K562 (cell line): ENCODE results near the gene ZNF462.

ENCODE experiments used
- CTBP1 ChIP-seq: fragments of 450-650 bp; IDR thresholded peaks from 2 replicates; pipeline ENCODE4 v1.6.1; 2016; ENCODE audit warnings: borderline replicate concordance
- EHMT2 ChIP-seq: fragments of 450-650 bp; IDR thresholded peaks from 2 replicates; pipeline ENCODE4 v1.6.1; 2018; ENCODE audit warnings: antibody characterized with exemption
- FOS ChIP-seq: IDR thresholded peaks from 3 replicates; pipeline ENCODE4 v1.6.1; 2011; ENCODE audit not compliant: insufficient read length; ENCODE audit errors: extremely low read depth
- GABPB1 ChIP-seq: sonication (generic); formaldehyde crosslinking; IDR thresholded peaks from 2 replicates; pipeline ENCODE4 v1.8.0; 2022; ENCODE audit warnings: mild to moderate bottlenecking, missing genetic modification reagents
- HDAC2 ChIP-seq: fragments of 450-650 bp; IDR thresholded peaks from 2 replicates; pipeline ENCODE4 v1.6.1; 2016; ENCODE audit warnings: mild to moderate bottlenecking
- IFI16 ChIP-seq: fragments of 250-450 bp; sonication (Bioruptor Pico); IDR thresholded peaks from 2 replicates; pipeline ENCODE4 v2.1.2; 2022; ENCODE audit warnings: mild to moderate bottlenecking, inconsistent platforms
- SRSF7 ChIP-seq: fragments of 200-400 bp; formaldehyde crosslinking; optimal IDR thresholded peaks from 2 replicates; pipeline ENCODE3; 2017; ENCODE audit warnings: mild to moderate bottlenecking, low read depth, low read length
- STAT5A ChIP-seq: IDR thresholded peaks from 2 replicates; pipeline ENCODE4 v1.6.1; 2012; ENCODE audit warnings: low read length, inconsistent platforms, borderline replicate concordance
- TRIM24 ChIP-seq, 2 experiments: fragments of 450-650 bp; IDR thresholded peaks; 2 replicates each; pipeline ENCODE4 v1.6.1; 2016
- YY1 ChIP-seq, 3 experiments: IDR thresholded peaks; 2 replicates each; pipeline ENCODE4 v1.6.1; 2011; ENCODE audit warnings: low read length in 2 of 3, mild to moderate bottlenecking in 2 of 3, moderate library complexity in 2 of 3, borderline replicate concordance in 1 of 3, control low read depth in 1 of 3, low read depth in 1 of 3; ENCODE audit not compliant: insufficient read depth in 3 of 3, insufficient replicate concordance in 2 of 3, control insufficient read depth in 1 of 3, insufficient read length in 1 of 3; ENCODE audit errors: extremely low read depth in 1 of 3
- TF ChIP-seq, protein P1 (sequence below), 3 experiments: IDR thresholded peaks in 2 of 3; conservative IDR thresholded peaks in 1 of 3; 2 replicates each; pipeline ENCODE4 v1.5.1; 2011 to 2012; ENCODE audit warnings: low read length in 3 of 3, mild to moderate bottlenecking in 3 of 3, control low read depth in 2 of 3, improper control_type of control experiment in 1 of 3, inconsistent platforms in 1 of 3, low read depth in 1 of 3, mixed read lengths in 1 of 3, moderate library complexity in 1 of 3; ENCODE audit not compliant: insufficient read depth in 2 of 3

DNA sequence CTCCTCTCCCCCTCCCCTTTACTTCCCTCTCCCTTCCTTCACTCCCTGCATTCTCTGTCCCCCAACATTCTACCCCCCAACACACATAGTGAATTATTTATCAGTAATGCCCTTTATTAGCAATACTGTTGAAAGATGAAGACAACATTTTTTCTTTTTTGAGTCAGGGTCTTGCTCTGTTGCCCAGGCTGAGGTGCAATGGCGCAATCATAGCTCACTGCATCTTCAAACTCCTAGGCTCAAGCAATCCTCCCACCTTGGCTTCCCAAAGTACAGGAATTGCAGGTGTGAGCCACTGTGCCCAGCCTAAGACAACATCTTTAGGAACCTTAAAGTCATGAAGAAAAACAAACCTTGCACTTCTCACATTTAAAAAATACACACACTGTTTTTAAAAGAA is 130.6 kb downstream of the ZNF462 start:
- no peak for TF ChIP-seq IFI16 (CRISPR knock-in tag)
- TF ChIP-seq YY1 (IDR thresholded peaks at IDR 0.05; ENCODE audit: borderline replicate concordance in 1 of 3, control insufficient read depth in 1 of 3, extremely low read depth in 1 of 3, insufficient read depth in 3 of 3, insufficient read length in 1 of 3, insufficient replicate concordance in 2 of 3, low read depth in 1 of 3, low read length in 2 of 3): no peak
- TF ChIP-seq GABPB1 (CRISPR knock-in tag): no peak
- TF ChIP-seq STAT5A: no peak
- TF ChIP-seq, protein P1, sequence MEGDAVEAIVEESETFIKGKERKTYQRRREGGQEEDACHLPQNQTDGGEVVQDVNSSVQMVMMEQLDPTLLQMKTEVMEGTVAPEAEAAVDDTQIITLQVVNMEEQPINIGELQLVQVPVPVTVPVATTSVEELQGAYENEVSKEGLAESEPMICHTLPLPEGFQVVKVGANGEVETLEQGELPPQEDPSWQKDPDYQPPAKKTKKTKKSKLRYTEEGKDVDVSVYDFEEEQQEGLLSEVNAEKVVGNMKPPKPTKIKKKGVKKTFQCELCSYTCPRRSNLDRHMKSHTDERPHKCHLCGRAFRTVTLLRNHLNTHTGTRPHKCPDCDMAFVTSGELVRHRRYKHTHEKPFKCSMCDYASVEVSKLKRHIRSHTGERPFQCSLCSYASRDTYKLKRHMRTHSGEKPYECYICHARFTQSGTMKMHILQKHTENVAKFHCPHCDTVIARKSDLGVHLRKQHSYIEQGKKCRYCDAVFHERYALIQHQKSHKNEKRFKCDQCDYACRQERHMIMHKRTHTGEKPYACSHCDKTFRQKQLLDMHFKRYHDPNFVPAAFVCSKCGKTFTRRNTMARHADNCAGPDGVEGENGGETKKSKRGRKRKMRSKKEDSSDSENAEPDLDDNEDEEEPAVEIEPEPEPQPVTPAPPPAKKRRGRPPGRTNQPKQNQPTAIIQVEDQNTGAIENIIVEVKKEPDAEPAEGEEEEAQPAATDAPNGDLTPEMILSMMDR (IDR thresholded peaks at IDR 0.05 in 2 of 3, conservative IDR thresholded peaks at IDR 0.05 in 1 of 3; ENCODE audit: insufficient read depth in 2 of 3, low read depth in 1 of 3, low read length in 3 of 3): no peak
- no peak for TF ChIP-seq HDAC2
- no peak for TF ChIP-seq TRIM24 (IDR thresholded peaks at IDR 0.05)
- no peak for TF ChIP-seq EHMT2
- no peak for TF ChIP-seq SRSF7
- no peak for TF ChIP-seq FOS
- no peak for TF ChIP-seq CTBP1
